ENCODE data around the gene XXYLT1.
"Not testable (repeated sequence)": the region's sequence is repeated elsewhere in the genome, so short reads cannot be mapped to it uniquely, and the experiment has no call there.

Gene XXYLT1

DNA sequence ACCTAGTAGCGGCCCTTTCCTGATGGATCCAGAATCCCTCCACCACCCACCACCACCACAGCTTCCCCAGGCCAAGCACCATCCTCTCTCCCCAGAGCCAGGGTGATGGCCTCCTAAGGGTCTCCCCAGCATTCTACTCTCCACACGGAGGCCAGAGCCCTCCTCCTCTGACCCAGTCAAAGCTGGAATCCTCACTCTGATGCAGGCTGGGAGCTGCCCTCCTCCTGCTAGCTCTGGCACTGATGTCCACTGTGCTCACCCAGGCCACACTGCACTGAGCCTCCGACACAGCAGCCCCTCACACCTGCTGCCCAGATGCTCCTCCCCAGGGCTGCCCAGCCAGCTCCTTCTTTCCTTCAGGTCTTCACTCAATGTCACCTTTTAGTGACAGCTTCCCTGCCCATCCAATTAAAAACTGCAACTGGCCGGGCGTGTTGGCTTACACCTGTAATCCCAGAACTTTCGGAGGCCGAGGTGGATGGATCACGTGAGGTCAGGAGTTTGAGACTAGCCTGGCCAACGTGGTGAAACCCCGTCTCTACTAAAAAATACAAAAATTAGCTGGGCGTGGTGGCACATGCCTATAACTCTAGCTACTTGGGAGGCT is 21.0 kb downstream of the XXYLT1 start:
- peak; percentile 8 for DNase-seq

DNA sequence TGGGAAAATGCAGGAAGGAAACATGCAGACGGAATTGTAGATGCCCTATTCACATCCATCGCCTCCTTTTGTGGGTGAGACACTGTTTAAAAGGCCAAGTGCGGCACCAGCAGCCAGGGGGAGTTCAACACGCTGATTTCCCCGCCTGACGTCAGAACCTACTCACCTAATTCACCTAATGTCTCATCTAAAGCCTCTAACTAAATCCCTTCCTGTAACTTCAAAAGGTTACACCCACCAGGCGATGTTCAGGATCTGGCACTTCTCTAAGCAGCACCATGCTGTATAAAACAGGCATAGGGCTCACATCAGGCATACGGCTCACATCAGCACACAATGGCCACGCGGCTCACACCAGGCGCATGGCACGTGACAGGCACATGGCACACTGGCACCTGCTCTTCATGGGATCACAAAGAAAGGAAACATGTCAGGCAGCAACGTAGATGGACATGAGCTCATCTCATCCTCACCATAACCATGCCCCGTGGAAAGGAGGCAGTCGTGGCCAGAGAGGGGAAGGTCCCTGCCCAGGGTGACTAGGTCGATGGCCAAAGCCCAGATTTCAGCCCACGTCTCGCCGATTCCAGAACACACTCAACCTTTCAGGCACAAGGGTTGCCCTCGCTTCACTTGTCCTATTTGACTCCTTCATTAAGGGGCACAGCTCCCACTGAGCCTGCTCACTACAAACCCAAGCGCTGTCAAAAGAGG is 21.7 kb downstream of the XXYLT1 start:
- DNase-seq: peak; percentile 6

DNA sequence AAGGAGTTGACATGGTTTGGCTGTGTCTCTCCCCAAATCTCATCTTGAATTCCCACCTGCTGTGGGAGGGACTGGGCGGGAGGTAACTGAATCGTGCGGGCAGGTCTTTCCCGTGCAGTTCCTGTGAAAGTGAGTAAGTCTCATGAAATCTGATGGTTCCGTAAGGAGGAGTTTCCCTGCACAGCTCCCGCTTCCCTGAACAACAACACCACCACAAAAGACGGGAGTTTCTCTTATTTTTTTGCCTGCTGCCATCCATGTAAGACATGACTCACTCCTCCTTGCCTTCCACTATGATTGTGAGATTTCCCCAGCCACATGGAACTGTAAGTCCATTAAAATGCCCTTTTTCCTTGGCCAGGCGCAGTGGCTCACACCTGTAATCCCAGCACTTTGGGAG is 22.7 kb downstream of the XXYLT1 start:
- DNase-seq: no peak

DNA sequence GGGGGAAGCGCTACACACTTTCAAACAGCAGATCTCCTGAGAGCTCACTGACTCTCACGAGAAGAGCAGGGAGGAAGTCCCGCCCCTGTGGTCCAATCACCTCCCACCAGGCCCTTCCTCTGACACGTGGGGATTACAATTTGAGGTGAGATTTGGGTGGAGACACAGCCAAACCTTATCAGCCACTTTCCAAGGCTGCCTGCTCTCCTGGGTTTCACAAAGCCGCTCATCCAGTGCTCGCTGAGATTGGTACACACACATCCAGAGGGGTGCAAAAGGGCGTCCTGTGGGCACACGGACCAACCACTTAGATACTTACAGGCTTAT is 23.1 kb downstream of the XXYLT1 start:
- DNase-seq: no peak

DNA sequence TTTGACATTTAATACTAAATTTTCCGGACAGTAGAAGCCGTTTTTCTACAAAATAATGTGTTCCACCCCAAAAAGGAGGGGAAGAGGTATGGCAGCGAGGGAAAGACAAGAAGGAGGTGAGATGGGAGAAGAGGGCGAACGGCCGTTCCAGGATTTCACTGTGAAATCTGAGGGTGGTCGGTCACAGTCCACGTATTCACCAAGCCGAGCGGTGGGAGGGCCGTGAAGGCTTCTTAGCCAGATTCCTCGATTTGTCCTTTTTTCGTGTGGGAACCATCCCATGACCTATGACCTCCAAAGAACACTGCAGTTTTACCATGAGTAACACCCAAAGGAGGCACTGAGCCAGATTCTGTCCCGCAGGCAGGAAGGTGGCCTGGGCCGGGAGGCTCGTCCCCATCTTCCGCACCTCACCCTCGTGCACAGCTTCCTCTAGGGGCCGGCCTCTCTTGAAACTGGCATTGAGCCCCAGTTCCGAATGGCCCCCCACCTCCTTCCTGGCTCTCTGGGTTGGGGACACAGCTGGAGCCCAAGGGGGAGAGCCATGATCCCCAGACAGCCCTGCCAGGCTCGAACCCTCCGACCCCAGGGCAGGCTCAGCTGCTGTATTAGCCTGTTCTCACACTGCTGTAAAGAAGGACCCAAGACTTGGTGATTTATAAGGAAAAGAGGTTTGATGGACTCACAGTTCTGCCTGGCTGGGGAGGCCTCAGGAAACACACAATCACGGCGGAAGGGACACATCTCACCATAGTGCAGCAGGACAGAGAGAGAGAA is 23.7 kb downstream of the XXYLT1 start:
- no peak for DNase-seq

DNA sequence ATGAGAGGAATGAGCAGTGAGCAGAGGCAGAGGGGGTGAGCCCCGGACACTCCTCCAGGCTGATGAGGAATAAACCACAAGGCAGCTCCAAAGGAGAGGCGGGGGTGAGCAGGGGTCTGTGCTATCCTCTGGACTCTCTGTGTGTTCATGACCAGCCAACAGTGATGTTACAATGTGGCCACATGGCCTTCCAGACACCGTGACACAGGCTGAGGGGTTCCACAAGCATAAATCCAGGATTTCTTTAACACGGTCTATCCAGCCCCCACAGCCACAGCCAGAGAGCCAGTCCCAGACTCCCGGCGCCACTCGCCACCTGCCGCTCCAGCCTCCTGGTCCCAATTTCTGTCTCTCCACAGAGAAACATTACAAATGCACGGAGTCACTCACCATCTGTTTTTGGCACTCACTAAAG is 24.4 kb downstream of the XXYLT1 start:
- DNase-seq: no peak

DNA sequence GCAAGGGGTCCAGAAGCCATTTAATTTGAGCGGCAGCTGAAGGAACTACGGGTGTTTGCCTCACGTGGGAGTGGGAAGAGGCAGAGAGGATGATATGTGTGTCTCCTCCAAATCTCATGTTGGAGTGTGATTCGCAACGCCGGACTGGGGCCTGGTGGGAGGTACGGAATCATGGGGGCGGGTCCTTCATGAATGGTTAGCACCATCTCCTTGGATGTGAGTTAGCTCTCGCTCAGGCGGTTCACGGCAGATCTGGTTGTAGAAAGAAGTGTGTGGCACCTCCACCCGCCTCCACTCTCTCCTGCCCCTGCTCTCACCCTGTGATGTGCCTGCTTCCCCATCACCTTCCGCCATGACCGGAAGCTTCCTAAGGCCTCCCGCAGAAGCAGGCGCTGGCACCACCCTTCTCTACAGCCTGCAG is 25.4 kb downstream of the XXYLT1 start:
- DNase-seq: no peak

DNA sequence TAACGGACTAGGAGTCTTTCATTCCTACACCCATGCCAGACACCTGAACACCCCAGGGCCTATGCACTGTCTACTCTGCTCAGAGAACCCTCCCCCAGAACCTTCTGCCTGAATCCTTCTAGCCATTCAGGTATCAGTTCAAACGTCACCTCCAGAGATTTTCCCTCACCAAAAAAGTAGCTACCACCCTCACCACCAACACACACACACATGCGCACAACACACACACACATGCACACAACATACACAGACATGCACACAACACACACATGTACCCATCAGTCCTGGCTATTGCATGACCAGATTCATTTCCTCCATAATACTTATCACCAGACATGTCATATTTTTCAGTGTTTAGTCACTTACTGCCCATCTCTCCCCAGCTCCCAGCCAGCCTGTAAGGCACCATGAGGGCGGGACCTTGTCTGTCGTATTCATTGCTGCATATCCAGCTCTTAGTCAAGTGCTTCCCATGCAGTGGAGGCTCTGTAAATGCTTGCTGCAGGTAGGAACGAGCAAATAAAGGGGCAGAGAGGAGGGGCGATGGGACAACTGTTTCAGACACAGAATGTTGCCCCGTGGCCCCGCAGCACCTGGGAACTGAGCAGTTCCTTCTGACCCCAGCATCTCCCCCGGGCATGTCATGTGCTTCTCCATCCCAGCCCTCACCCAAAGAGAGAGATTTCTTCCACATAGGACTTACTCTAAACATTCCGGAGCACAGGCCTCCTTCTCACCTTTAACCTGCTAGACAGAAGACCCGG is 29.2 kb downstream of the XXYLT1 start:
- no peak for DNase-seq

DNA sequence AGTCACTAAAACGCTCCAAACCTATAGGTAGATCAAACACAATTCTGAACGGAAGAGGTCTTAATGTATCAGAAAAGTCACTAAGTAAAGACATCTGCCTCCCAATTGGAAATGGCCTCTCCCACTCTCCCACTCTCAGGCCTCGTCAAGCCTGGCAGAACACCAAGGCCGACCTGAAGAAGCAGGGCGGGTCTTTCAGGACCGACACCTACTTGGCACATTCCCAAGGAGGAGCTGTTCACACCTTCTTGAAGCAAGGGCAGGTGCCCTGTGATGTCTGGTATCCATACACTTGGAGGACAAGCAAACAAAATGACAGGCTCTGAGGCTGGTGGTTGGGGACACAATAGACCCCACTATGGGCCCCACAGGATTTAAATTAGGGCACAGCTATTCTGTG is 30.0 kb downstream of the XXYLT1 start:
- DNase-seq: peak; percentile 16

DNA sequence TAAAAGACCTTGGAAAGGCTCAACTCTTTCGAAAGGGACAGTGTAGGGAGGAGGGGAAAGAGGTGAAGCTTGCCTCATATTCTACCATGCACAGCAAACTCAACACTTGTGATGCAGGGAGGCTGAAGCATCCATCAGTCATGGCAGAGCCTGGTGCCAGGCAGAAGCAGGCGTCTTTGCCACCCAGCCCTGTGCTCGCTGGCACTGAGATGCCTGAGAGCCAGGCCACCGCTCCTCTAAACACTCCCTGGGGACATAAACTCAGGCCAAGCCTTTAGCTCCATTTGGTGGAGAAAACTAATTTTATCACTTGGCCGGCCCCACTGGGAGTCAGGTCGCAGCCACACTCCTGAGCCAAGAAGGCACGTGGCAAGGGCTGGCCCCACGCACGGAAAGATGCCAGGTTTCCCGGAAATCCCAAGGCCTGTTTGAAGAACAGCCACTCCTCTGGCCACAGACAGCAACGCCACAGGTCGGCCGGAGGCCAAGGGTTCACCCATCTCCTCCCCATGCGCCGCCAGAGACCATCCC is 30.7 kb downstream of the XXYLT1 start:
- peak; percentile 20 for DNase-seq

DNA sequence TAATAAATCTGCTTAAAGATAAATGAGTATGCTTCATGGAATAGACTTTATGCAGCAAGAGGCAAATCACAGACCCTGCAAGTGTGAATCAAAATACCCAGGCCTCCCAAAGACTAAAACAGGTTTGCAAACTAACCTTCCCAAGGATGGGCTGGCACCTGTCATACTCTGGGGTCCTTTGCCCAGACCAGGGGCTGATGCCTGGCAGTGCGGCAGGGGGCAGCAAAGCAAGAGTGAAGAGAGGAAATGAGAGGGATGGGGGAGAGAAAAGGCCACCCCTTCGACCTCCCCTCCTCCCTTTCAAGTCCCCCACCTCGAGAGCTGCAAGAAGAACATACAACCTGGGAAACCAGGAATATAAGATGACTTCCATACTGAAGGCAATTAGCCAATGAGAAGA is 31.8 kb downstream of the XXYLT1 start:
- no peak for DNase-seq

DNA sequence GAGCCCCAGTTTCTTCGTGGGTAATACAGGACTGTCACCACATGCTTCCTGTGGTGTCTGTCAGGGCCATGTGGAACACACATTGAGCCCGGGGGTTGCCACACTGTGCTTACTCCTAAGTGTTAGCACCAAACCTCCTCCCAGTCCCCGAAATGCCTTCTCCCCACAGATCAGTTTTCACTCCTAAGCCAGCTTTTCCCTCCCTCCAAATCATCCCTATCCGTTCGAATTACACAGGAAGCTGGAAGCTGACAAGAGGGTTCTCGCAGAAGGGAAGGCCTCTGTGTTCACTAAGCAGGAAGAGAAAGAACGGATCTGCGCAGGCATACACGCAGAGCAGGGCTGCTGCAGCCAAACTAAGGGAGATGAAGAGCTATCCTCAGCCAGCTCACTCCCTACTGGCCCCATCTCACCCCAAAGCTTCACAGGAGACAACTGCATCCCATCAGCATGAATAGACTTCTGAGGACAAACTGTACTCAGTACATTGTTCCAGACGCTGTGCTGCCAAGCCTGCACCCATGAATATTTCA is 32.3 kb downstream of the XXYLT1 start:
- peak; percentile 72 for DNase-seq

DNA sequence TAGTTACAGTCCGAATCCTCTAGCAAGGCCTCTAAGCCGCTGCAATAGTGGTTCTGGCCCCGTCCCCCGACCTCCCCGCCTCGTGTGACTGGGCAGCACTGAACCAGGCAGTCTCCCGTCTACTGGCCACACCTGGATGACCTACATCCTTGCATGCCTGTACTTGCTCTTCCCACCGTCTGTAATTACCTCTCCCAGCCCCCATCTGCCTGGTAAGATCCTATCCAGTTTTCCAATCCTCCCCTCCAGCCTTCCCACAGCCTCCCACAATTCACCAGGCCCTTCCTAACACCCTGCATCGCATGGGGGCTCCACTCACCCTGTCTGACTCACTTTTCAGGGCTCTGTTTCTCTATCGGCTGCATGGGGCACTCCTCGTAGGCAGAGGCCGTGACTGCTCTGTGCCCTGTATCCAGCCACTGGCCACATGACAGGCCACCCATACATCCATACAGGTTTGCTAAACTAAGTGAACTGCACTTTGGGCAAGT is 32.8 kb downstream of the XXYLT1 start:
- DNase-seq: no peak

DNA sequence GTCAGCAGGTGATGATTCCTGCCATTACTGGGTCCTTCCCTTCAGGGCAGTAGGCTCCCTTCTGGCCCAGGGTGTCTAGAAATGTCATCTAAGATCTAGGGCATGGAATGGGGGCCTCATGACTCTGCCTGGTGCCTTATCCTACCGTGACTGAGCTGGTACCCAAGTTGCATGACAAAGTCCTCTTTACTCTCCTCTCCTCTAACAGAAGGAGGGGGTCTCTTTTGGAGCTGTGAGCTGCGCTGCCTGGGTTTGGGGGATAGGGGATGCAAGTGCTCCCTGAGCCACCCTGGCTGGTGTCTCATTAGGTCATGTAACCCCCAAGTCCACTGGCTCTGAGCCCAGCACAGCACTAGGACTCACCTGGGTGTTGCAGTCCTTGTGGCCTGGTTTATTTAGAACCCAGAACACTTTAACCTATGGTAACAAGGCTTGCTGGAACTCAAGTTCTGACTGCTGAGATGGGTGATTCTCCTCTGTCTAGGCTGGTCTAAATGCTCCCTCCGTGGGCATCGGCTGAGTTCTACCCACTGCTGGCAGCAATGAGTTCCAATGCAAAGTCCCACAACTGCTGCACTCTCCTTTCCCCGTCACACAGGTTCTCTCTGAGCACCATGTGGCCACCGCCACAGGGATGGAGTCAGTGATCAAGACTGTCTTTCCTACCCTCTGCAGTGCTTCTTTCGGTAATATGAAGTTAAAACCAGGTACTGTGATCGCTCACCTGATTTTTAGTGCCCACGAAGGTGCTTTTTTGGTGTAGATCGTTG is 34.0 kb downstream of the XXYLT1 start:
- no peak for DNase-seq

DNA sequence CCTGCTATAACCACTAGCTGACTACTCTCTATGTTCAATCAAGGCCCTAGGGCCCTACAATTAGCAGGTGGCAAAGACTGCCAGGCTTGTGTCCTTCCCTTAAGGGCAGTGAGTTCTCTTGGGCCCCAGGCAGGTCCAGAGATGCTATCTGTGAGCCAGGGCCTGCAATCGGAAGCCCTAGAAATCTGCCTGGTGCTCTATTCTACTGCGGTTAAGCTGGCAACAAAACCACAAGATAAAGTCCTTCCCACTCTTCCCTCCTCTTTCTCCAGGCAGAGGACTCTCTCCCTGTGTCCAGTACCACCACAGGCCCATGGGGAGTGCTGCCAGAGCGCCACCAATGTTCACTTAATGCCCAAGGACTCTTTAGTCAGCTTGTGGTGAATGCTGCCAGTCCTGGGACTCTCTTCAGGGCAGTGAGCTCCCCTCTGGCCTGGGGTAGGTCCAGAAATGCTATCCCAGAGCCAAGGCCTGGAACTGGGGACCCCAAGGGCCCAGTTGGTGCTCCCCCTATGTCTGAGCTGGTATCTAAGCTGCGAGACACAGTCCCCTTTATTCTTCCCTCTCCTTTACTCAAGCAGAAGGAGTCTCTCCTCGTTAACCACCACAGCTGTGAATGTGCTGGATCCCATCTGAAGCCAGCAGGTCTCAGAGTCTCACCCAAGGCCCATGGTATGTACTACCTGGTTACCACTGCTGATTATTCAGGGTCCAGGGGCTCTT is 34.7 kb downstream of the XXYLT1 start:
- DNase-seq: peak; percentile 7

DNA sequence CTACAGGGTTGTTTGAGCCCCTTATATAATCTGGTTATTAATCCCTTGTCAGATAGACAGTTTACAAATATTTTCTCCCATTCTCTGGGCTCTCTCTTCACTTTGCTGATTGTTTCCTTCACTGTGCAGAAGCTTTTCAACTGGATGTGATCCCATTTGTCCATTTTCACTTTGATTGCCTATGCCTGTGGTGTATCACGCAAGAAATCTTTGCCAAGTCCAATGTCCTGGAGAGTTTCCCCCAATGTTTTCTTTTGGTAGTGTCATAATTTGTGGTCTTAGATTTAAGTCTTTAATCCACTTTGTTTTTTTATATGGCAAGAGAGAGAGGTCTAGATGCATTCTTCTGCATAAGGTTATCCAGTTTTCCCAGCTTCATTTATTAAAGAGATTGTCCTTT is 40.7 kb downstream of the XXYLT1 start:
- no peak for DNase-seq

DNA sequence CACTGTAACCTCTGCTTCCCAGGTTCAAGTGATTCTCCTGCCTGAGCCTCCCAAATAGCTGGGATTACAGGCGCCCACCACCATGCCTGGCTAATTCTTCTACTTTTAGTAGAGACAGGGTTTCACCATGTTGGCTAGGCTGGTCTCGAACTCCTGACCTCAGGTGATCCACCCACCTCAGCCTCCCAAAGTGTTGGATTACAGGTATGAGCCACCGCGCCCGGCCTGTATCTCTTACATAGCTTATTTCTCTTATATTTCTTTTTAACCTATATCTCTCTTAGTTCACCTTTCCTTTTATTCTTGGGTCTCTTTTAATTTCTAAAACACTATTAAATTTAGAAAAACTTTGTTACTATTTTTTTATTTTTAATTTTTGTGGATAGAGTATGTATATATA is 42.1 kb downstream of the XXYLT1 start:
- not testable (repeated sequence) for DNase-seq

DNA sequence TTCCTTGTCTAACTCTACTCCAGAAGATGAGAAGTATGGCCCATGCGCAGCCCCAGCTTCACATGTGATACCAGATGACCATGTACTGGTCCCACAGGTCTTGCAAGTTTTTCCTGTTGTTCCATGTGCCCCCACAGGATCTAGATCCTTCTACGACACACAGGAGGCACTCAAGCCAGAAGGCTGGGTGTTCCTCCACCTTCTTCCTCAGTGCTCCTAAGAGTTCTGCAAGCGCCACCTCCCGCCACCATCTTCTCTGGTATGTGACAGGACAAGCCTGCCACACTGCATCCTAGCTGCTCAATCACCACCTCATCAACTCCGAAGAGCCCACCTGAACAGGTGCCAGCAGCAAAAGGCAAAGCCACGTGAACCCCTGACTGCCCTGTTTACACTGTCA is 43.1 kb downstream of the XXYLT1 start:
- DNase-seq: no peak

DNA sequence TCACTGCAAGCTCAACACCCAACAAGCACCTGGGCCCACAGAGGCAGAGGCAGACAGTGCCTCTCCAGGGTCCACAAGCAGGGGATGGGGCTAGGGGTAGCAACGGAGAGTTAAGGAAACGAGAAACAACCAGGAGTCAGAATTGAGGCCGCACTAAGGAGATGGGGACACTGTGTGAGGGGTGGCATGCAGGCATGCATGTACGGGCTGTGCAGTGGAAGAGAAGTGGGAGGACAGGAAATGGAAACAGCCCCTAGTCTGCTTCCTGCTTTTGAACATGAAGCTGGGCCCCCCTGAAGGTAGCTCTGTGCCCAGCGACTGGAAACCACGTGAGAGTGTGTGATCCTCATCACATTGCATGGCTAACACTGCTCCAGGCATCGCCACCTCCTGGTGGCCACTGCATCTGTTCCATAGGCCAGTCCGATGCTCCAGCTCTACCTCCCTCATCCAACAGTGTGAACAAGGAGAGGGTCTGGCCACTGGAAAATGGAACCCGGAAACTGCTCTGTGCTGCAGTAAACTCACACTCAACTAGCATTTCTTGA is 44.0 kb downstream of the XXYLT1 start:
- DNase-seq: no peak

DNA sequence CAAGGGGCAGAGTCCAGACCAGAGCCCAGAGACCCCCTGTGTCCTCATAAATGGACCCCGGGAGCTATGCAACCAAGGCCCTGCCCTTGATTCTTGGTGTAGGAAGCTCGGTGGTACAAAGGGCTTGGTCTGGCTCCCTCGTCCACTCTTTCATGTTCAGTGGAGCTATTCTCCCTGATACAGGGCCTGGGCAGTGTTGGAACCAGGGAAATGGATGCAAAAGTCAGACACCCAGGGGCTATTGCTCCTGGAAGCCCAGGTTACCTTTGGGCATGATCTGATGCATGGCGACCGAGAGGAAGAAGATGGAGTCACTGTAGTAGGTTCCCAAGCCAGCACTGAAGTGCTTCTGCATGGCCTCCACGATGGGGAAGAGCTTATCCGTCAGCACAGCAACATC is 44.5 kb downstream of the XXYLT1 start:
- no peak for DNase-seq
